WERI-Rb-1 (cell line): Measurements from ENCODE around the gene CPNE6.

Experiments
- DNase-seq: peaks from one replicate; pipeline ENCODE4 v3.0.0-alpha.2; 2020
- H3K27ac ChIP-seq: fragments of 250-450 bp; sonication (Bioruptor Pico); 2 replicates; pipeline ENCODE4 v1.5.1; 2020; ENCODE audit warnings: mild to moderate bottlenecking, moderate library complexity
- H3K27me3 ChIP-seq: fragments of 250-450 bp; sonication (Bioruptor Pico); 2 replicates; pipeline ENCODE4 v1.5.1; 2021; ENCODE audit warnings: mild to moderate bottlenecking, low read depth, moderate library complexity; ENCODE audit not compliant: insufficient read depth, severe bottlenecking
- H3K36me3 ChIP-seq: fragments of 250-450 bp; sonication (Bioruptor Pico); 2 replicates; pipeline ENCODE4 v1.5.1; 2020; ENCODE audit warnings: mild to moderate bottlenecking, moderate library complexity
- H3K4me3 ChIP-seq: 2 replicates; pipeline ENCODE4 v1.5.1; 2011; ENCODE audit warnings: low read depth, mild to moderate bottlenecking, control low read depth, low read length
- H3K9me3 ChIP-seq: fragments of 250-450 bp; sonication (Bioruptor Pico); 2 replicates; pipeline ENCODE4 v1.5.1; 2021; ENCODE audit warnings: mild to moderate bottlenecking, moderate library complexity; ENCODE audit not compliant: severe bottlenecking
- TF ChIP-seq, protein P1 (sequence below): IDR thresholded peaks from 2 replicates; pipeline ENCODE4 v1.5.1; 2011; ENCODE audit warnings: low read depth, mild to moderate bottlenecking, control low read depth, inconsistent platforms, low read length

The CPNE6 gene

DNA sequence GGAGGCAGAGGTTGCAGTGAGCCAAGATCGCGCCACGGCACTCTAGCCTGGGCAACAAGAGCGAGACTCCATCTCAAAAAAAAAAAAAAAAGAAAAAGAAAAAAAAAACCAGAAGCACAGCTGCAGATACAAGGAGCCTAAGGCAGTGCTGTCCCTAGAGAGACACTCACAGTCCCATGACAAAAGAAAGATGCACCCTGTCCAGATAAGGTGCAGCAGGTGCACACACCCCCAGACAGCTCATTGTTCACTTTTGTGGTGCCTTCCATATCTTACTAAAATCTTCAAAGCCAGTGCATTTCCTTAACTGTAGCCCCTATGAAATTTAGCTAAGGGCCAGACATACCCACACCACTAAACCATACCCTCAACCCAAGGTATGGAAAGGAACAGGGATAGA is 51.1 kb downstream of the CPNE6 start:
- Histone ChIP-seq H3K4me3 (no peak overlapping the region), H3K27me3 (no peaks in the 10 kb centered on the region), H3K27ac (no peak overlapping the region), H3K36me3 (peaks cover 45% of the 10 kb centered on the region), H3K9me3 (no peaks in the 10 kb centered on the region)
- DNase-seq = no peak
- TF ChIP-seq, protein P1, sequence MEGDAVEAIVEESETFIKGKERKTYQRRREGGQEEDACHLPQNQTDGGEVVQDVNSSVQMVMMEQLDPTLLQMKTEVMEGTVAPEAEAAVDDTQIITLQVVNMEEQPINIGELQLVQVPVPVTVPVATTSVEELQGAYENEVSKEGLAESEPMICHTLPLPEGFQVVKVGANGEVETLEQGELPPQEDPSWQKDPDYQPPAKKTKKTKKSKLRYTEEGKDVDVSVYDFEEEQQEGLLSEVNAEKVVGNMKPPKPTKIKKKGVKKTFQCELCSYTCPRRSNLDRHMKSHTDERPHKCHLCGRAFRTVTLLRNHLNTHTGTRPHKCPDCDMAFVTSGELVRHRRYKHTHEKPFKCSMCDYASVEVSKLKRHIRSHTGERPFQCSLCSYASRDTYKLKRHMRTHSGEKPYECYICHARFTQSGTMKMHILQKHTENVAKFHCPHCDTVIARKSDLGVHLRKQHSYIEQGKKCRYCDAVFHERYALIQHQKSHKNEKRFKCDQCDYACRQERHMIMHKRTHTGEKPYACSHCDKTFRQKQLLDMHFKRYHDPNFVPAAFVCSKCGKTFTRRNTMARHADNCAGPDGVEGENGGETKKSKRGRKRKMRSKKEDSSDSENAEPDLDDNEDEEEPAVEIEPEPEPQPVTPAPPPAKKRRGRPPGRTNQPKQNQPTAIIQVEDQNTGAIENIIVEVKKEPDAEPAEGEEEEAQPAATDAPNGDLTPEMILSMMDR = no peak

DNA sequence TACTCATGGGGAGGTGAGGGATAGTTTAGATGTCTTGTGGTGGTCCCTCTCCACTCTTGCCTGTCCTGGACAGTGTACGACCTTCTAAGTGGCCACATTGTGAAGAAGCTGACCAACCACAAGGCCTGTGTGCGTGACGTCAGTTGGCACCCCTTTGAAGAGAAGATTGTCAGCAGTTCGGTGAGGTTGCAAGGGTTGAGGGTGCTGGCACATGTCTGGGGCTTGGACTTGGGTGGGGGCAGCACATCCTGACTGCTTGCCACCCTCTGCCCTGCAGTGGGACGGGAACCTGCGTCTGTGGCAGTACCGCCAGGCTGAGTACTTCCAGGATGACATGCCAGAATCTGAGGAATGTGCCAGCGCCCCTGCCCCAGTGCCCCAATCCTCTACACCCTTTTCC is 51.5 kb downstream of the CPNE6 start:
- Histone ChIP-seq H3K4me3 (no peak overlapping the region), H3K27me3 (no peaks in the 10 kb centered on the region), H3K36me3 (peaks cover 40% of the 10 kb centered on the region), H3K27ac (no peak overlapping the region), H3K9me3 (no peaks in the 10 kb centered on the region)
- no peak for DNase-seq
- TF ChIP-seq, protein P1 = no peak

DNA sequence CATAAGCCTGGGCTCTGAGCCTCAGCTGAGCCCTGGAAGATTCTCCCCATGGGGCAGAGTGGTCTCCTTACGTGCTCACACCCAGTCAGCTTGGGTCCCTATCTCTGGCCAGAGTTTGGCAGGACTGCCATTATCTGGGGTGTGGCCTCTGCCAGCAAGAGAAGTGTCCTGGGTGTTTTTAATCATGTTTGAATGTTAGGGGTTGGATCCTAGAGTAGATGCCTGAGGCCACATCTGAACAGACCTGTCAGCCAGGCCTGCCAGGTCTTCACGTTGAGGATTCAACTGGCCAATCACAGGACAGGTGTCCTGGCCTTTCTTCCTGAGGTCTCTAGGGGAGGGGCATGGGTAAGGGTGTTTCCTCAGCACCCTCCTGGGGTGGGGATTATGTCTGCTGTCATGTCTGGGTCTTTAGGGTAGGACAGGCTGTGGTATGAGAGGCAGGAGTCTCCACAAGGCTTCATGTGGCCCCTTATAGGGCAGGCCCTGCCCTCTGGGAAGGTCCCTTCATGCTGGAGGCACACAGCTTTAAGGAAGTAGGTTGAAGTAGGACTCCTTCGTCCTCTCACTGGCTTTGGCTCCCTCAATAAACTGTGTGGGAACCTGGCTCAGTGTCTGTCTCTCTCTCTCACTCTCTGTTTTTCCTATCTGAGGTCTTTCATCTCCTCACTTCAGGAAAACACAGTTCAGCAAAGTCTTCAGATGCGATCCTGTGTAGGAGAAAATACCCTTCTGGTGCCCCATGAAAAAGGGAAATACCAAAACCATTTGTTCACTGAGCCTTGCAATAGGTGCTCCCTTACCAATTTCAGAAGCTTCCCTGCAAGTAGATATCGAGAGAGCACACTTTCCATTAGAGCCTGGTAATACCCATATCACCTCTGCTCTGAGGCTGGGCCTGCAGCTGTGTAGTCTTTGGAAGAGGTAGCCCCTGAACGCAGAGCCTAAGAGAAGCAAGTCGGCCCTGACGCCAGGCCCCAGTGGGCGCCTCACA is 52.4 kb downstream of the CPNE6 start:
- Histone ChIP-seq H3K27me3 (no peaks in the 10 kb centered on the region), H3K9me3 (no peaks in the 10 kb centered on the region), H3K4me3 (no peak overlapping the region), H3K36me3 (peaks cover 32% of the 10 kb centered on the region), H3K27ac (no peak overlapping the region)
- TF ChIP-seq, protein P1 = no peak
- no peak for DNase-seq

DNA sequence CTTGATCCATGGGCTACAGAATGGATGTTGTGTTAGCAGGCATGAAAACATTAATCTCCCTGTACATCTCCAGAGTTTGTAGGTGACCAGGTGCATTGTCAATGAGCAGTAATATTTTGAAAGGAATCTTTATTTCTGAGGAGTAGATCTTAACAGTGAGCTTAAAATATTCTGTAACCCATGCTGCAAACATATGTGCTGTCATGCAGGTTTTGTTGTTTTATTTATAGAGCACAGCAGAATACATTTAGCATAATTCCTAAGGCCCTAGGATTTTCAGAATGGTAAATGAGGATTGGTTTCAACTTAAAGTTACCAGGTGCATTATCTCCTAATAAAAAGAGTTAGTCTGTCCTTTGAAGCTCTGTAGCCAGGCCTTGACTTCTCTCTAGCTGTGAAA is 55.6 kb downstream of the CPNE6 start:
- Histone ChIP-seq H3K4me3 (no peak overlapping the region), H3K9me3 (no peaks in the 10 kb centered on the region), H3K27ac (no peak overlapping the region), H3K27me3 (no peaks in the 10 kb centered on the region), H3K36me3 (peaks cover 9% of the 10 kb centered on the region)
- DNase-seq = no peak
- TF ChIP-seq, protein P1 = no peak

DNA sequence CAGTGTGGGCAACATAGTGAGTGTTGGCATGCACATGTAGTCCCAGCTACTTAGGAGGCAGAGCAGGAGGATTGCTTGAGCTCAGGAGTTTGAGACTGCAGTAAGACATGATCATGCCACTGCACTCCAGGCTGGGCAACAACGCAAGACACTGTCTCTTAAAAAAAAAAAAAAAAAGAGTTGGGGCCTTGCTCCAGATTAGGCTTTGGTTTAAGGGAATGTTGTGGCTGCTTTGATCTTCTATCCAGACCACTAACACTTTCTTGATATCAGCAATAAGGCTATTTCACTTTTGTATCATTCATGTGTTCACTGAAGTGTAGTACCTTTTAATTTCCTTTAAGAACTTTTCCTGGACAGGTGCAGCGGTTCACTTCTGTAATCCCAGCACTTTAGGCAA is 56.3 kb downstream of the CPNE6 start:
- Histone ChIP-seq H3K36me3 (peaks cover 7% of the 10 kb centered on the region), H3K27me3 (no peaks in the 10 kb centered on the region), H3K9me3 (no peaks in the 10 kb centered on the region), H3K4me3 (no peak overlapping the region), H3K27ac (no peak overlapping the region)
- DNase-seq = no peak
- TF ChIP-seq, protein P1 = no peak
